ENCODE measurements around the gene ARFIP2. TPM values are rescaled to one million over a fixed set of nuclear protein-coding genes. Genes with fewer than 3 reads are reported as not detected.

The ARFIP2 gene
- total RNA-seq, 1 experiment from 2014 or later = 65.0 TPM

DNA sequence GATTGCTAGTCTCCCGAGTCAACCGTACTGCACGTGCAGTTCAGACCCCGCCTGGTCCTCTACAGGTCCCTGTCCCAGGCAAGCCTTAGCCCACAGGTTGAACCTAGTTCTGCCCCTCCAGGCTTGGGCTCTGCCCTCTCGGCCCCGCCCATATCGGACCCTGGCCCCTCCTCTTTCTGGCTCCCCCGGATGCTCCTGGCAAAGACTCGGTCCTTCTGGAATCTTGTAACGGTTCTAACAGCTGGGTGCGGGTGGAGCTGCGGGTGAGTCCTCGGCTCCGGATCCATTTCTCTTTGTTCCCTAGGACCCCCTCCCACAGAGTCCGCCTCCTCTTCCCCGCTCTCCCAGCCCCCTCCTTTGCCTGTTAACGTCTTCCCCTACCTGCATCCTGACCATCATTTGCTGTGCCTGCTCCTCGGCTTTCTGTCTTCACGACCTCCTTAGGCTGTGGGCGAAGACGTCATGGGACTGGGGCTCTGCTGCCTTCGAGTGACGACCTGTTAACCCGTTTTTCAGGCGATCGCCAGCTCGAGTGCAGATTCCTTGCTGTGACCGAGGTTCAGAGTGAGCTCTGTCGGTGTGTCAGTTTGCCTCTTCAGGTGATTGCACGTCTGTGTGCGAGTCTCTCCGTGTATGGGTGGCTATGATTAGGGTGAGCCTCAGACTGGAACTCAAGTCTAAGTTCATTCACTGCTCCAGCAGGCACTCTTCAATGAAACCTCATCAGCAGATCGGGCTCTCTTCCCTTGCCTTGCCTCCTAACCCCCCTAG lies 16.1 kb upstream of the ARFIP2 start, which contains the start of gene DNHD1:
TSS of gene DNHD1 (plus strand) at position 212 of the 771 bp plus-strand sequence. CDS start 936 bp downstream, outside the sequence.
- Histone ChIP-seq H3K4me1 (ENCODE audit: insufficient read depth, low read length, poor library complexity, severe bottlenecking) (no peaks in the 10 kb centered on the region), H3K27ac (ENCODE audit: low read depth, low read length, poor library complexity, severe bottlenecking) (peak within 1 kb of the TSS; percentile 30), H3K36me3 (ENCODE audit: insufficient read depth, low read length, poor library complexity, severe bottlenecking) (peaks cover 24% of the 10 kb centered on the region), H3K27me3 (replicated peaks; ENCODE audit: insufficient read depth, low read depth, low read length, poor library complexity) (no peaks in the 10 kb centered on the region), H3K9me3 (ENCODE audit: low read depth, low read length, poor library complexity, severe bottlenecking) (no peaks in the 10 kb centered on the region), H3K4me3 (ENCODE audit: low read depth, low read length, poor library complexity, severe bottlenecking) (no peak within 1 kb of the TSS)
- CTCF ChIA-PET = no interaction called here
- no TSS peak for BruUV-seq (replicated peaks)
- DNase-seq (ENCODE audit: low spot score) = no peak
- intact Hi-C loops (cut with micrococcal nuclease; ENCODE audit: unreplicated experiment) = no loop called here
- TF ChIP-seq, protein P1, sequence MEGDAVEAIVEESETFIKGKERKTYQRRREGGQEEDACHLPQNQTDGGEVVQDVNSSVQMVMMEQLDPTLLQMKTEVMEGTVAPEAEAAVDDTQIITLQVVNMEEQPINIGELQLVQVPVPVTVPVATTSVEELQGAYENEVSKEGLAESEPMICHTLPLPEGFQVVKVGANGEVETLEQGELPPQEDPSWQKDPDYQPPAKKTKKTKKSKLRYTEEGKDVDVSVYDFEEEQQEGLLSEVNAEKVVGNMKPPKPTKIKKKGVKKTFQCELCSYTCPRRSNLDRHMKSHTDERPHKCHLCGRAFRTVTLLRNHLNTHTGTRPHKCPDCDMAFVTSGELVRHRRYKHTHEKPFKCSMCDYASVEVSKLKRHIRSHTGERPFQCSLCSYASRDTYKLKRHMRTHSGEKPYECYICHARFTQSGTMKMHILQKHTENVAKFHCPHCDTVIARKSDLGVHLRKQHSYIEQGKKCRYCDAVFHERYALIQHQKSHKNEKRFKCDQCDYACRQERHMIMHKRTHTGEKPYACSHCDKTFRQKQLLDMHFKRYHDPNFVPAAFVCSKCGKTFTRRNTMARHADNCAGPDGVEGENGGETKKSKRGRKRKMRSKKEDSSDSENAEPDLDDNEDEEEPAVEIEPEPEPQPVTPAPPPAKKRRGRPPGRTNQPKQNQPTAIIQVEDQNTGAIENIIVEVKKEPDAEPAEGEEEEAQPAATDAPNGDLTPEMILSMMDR (conservative IDR thresholded peaks at IDR 0.05; ENCODE audit: low read depth, low read length) = no peak
- TF ChIP-seq EZH2 (IDR thresholded peaks at IDR 0.05; ENCODE audit: borderline replicate concordance, low read depth, low read length, poor library complexity, severe bottlenecking) = no peak
- POLR2A ChIA-PET (ENCODE audit: low non-redundant PET) = no interaction called here

DNA sequence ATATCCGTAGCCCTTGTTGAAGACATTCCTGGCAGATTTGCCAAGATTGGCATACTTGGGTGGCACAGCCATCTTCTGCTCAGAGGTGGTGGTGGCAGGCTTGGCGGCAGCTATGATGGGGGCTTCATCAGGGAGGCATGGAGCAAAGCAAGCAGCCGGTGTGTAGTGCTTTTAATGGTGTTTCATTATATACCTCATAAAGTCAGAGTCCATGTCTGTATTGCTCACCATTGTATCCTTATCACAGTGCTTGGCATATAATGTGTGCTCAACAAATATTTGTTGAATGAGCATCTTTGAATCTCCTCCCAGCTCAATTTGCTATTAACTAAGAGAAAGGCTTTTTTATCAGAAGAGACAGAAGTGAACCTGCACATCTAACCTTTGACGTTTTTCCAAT lies 8.2 kb upstream of the ARFIP2 start:
- Histone ChIP-seq H3K4me1 (ENCODE audit: insufficient read depth, low read length, poor library complexity, severe bottlenecking) (no peaks in the 10 kb centered on the region), H3K36me3 (ENCODE audit: insufficient read depth, low read length, poor library complexity, severe bottlenecking) (peaks cover 45% of the 10 kb centered on the region), H3K9me3 (ENCODE audit: low read depth, low read length, poor library complexity, severe bottlenecking) (no peaks in the 10 kb centered on the region), H3K27me3 (replicated peaks; ENCODE audit: insufficient read depth, low read depth, low read length, poor library complexity) (no peaks in the 10 kb centered on the region), H3K27ac (ENCODE audit: low read depth, low read length, poor library complexity, severe bottlenecking) (no peak overlapping the region), H3K4me3 (ENCODE audit: low read depth, low read length, poor library complexity, severe bottlenecking) (no peak overlapping the region)
- ChIA-PET CTCF (no interaction called here), POLR2A (ENCODE audit: low non-redundant PET) (no interaction called here)
- no TSS peak for BruUV-seq (replicated peaks)
- TF ChIP-seq, protein P1 (conservative IDR thresholded peaks at IDR 0.05; ENCODE audit: low read depth, low read length) = no peak
- TF ChIP-seq EZH2 (IDR thresholded peaks at IDR 0.05; ENCODE audit: borderline replicate concordance, low read depth, low read length, poor library complexity, severe bottlenecking) = no peak
- intact Hi-C loops (cut with micrococcal nuclease; ENCODE audit: unreplicated experiment) = no loop called here
- no peak for DNase-seq (ENCODE audit: low spot score)

DNA sequence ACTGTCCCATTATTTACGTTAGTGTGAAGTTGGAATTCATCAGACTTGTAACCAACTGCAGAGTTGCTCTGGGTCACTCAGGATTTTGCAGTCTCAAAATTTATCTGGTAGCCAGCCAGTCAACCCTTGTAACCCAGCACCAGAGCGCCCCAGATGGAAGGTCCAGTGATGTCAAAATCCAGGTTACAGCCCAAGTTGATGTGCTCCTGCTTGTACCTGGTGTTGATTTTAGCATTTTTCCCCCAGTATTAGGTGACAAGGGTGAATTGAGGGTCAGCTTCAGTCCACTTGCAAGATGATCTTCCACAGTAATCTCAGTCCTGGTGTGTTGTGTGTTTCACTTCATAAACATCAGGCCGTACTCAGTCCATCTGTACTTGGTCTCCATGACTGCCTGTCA lies 7.7 kb upstream of the ARFIP2 start:
- ChIA-PET CTCF (no interaction called here), POLR2A (ENCODE audit: low non-redundant PET) (no interaction called here)
- no peaks in the 10 kb centered on the region for H3K9me3 ChIP-seq (ENCODE audit: low read depth, low read length, poor library complexity, severe bottlenecking)
- H3K27me3 ChIP-seq (replicated peaks; ENCODE audit: insufficient read depth, low read depth, low read length, poor library complexity) = no peaks in the 10 kb centered on the region
- no peak overlapping the region for H3K27ac ChIP-seq (ENCODE audit: low read depth, low read length, poor library complexity, severe bottlenecking)
- no peak overlapping the region for H3K4me3 ChIP-seq (ENCODE audit: low read depth, low read length, poor library complexity, severe bottlenecking)
- intact Hi-C loops (cut with micrococcal nuclease; ENCODE audit: unreplicated experiment) = no loop called here
- DNase-seq (ENCODE audit: low spot score) = no peak
- TF ChIP-seq, protein P1 (conservative IDR thresholded peaks at IDR 0.05; ENCODE audit: low read depth, low read length) = no peak
- TF ChIP-seq EZH2 (IDR thresholded peaks at IDR 0.05; ENCODE audit: borderline replicate concordance, low read depth, low read length, poor library complexity, severe bottlenecking) = no peak
- H3K36me3 ChIP-seq (ENCODE audit: insufficient read depth, low read length, poor library complexity, severe bottlenecking) = peaks cover 48% of the 10 kb centered on the region
- H3K4me1 ChIP-seq (ENCODE audit: insufficient read depth, low read length, poor library complexity, severe bottlenecking) = no peaks in the 10 kb centered on the region
- BruUV-seq (replicated peaks) = no TSS peak
